ENCODE data around the gene IDI1.
A peak's percentile ranks its signal among the peaks of the same experiment; 100 is the strongest.
"Not testable (repeated sequence)": the region's sequence is repeated elsewhere in the genome, so short reads cannot be mapped to it uniquely, and the experiment has no call there.

IDI1 gene

DNA sequence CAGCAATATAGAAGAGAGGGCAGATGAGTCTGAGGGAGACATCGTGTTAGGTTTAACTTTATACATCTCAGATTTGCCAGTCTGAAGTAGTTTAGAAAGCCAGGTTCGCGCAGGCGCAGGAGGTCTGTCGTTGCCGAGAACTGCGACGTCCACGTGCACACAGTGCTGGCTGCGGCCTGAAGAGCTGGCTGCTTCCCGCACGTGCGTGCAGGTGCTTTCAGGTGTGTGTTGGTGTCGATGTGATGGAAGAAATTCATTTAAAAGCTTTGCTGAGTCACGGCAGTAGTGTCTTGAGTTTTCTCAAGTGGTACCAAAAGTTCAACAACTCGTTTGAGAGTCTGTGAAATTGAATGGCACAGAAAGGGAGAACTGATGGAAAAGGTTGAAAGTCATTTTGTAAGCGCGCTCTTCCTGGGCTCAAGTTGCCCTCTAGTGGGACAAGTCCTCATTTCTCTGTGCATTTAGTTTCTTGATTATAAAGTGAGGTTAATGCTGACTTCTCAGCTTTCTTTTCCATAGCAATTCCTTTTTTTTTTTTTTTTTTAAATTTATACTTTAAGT, 25.9 kb upstream of the IDI1 start:
- H3K9ac ChIP-seq (ENCODE audit: low read depth, low read length): no peak overlapping the region
- H3K36me3 ChIP-seq (ENCODE audit: insufficient read depth, low read length): peaks cover 7% of the 10 kb centered on the region
- H3K9me3 ChIP-seq (ENCODE audit: control insufficient read depth, insufficient read depth, low read length): no peaks in the 10 kb centered on the region
- peaks cover 4% of the 10 kb centered on the region for H3K4me1 ChIP-seq (ENCODE audit: insufficient read depth, low read length)

- H3K9ac ChIP-seq (ENCODE audit: low read depth, low read length): no peak overlapping the region
- H3K4me1 ChIP-seq (ENCODE audit: insufficient read depth, low read length): peaks cover 4% of the 10 kb centered on the region
- H3K36me3 ChIP-seq (ENCODE audit: insufficient read depth, low read length): peaks cover 7% of the 10 kb centered on the region
- H3K9me3 ChIP-seq (ENCODE audit: control insufficient read depth, insufficient read depth, low read length): no peaks in the 10 kb centered on the region
Observed at GRCh38 chr10:1074052-1074747, 25.3 kb upstream of the IDI1 start.

GRCh38 chr10:1070919-1071318, 22.0 kb upstream of the IDI1 start:
- Histone ChIP-seq H3K36me3 (ENCODE audit: insufficient read depth, low read length) (peaks cover 7% of the 10 kb centered on the region), H3K9ac (ENCODE audit: low read depth, low read length) (no peak overlapping the region), H3K4me1 (ENCODE audit: insufficient read depth, low read length) (peaks cover 4% of the 10 kb centered on the region), H3K9me3 (ENCODE audit: control insufficient read depth, insufficient read depth, low read length) (no peaks in the 10 kb centered on the region)

- no peak overlapping the region for H3K9ac ChIP-seq (ENCODE audit: low read depth, low read length)
- peaks cover 4% of the 10 kb centered on the region for H3K4me1 ChIP-seq (ENCODE audit: insufficient read depth, low read length)
- no peaks in the 10 kb centered on the region for H3K9me3 ChIP-seq (ENCODE audit: control insufficient read depth, insufficient read depth, low read length)
- H3K36me3 ChIP-seq (ENCODE audit: insufficient read depth, low read length): peaks cover 3% of the 10 kb centered on the region; the same call in 1 of the 2 replicates
Observed at GRCh38 chr10:1068380-1069361, 19.8 kb upstream of the IDI1 start.

DNA sequence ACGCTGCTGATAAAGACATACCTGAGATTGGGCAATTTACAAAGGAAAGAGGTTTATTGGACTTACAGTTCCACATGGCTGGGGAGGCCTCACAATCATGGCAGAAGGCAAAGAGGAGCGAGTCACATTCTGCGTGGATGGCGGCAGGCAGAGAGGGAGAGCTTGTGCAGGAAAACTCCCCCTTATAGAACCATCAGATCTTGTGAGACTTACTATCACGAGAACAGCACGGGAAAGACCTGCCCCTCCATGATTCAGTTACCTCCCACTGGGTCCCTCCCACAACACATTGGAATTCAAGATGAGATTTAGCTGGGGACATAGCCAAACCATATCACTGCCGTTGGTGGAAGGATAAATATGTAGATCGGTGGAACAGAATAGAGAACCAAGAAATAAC, 17.8 kb upstream of the IDI1 start:
- H3K4me1 ChIP-seq (ENCODE audit: insufficient read depth, low read length); H3K36me3 ChIP-seq (ENCODE audit: insufficient read depth, low read length); H3K9me3 ChIP-seq (ENCODE audit: control insufficient read depth, insufficient read depth, low read length); H3K9ac ChIP-seq (ENCODE audit: low read depth, low read length): not testable (repeated sequence)

GRCh38 chr10:1064964-1065247, 16.0 kb upstream of the IDI1 start:
- Histone ChIP-seq H3K9ac (ENCODE audit: low read depth, low read length) (no peak overlapping the region), H3K4me1 (ENCODE audit: insufficient read depth, low read length) (no peaks in the 10 kb centered on the region; the same call in 1 of the 2 replicates)

DNA sequence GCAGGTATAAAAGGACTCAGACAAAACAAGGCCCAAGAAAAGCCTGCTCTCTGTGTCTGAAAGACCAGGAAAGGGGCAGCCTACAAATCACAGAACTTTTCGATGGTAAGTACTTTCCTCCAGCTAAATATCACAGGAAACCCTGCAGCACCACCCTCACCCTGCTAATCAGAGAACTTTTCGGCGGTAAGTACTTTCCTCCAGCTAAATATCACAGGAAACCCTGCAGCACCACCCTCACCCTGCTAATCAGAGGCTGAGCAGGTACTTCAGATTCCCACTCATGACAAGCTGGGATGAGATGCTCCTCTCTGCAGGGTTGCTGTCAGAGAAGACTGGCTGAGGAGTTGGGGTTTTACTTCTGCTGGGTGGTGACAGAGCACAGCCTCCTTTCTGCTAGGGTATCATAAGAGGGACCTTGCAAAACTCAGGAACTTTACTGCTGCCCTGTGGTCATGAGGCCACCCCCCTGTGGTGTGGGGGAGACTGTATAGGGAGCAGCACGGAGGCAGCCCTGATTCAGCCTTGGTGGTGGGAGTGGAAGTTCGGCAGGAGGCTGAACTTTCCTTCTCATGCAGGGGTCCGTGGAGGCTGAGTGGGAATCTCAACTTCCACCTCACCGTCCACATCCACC, 14.4 kb upstream of the IDI1 start:
- Histone ChIP-seq H3K9ac (ENCODE audit: low read depth, low read length) (no peak overlapping the region), H3K4me1 (ENCODE audit: insufficient read depth, low read length) (peaks cover 2% of the 10 kb centered on the region; the same call in 1 of the 2 replicates), H3K9me3 (ENCODE audit: control insufficient read depth, insufficient read depth, low read length) (no peaks in the 10 kb centered on the region), H3K36me3 (ENCODE audit: insufficient read depth, low read length) (no peaks in the 10 kb centered on the region)

More at GRCh38 chr10:1064964-1065247, 16.0 kb upstream of the IDI1 start:
- Histone ChIP-seq H3K36me3 (ENCODE audit: insufficient read depth, low read length) (no peaks in the 10 kb centered on the region), H3K9me3 (ENCODE audit: control insufficient read depth, insufficient read depth, low read length) (no peaks in the 10 kb centered on the region)

GRCh38 chr10:1061930-1062774, 13.2 kb upstream of the IDI1 start:
- Histone ChIP-seq H3K9ac (ENCODE audit: low read depth, low read length) (no peak overlapping the region), H3K9me3 (ENCODE audit: control insufficient read depth, insufficient read depth, low read length) (no peaks in the 10 kb centered on the region), H3K36me3 (ENCODE audit: insufficient read depth, low read length) (no peaks in the 10 kb centered on the region), H3K4me1 (ENCODE audit: insufficient read depth, low read length) (peaks cover 9% of the 10 kb centered on the region)

GRCh38 chr10:1059902-1060301, 11.0 kb upstream of the IDI1 start:
- no peaks in the 10 kb centered on the region for H3K36me3 ChIP-seq (ENCODE audit: insufficient read depth, low read length)
- no peak overlapping the region for H3K9ac ChIP-seq (ENCODE audit: low read depth, low read length)
- H3K4me1 ChIP-seq (ENCODE audit: insufficient read depth, low read length): peaks cover 9% of the 10 kb centered on the region
- H3K9me3 ChIP-seq (ENCODE audit: control insufficient read depth, insufficient read depth, low read length): no peaks in the 10 kb centered on the region

GRCh38 chr10:1058017-1058416, 9.1 kb upstream of the IDI1 start:
- Histone ChIP-seq H3K4me1 (ENCODE audit: insufficient read depth, low read length) (peaks cover 9% of the 10 kb centered on the region), H3K9ac (ENCODE audit: low read depth, low read length) (0 out of 2 replicates have a peak overlapping the region, but pooled peaks have one; percentile 70), H3K9me3 (ENCODE audit: control insufficient read depth, insufficient read depth, low read length) (no peaks in the 10 kb centered on the region), H3K36me3 (ENCODE audit: insufficient read depth, low read length) (no peaks in the 10 kb centered on the region)

DNA sequence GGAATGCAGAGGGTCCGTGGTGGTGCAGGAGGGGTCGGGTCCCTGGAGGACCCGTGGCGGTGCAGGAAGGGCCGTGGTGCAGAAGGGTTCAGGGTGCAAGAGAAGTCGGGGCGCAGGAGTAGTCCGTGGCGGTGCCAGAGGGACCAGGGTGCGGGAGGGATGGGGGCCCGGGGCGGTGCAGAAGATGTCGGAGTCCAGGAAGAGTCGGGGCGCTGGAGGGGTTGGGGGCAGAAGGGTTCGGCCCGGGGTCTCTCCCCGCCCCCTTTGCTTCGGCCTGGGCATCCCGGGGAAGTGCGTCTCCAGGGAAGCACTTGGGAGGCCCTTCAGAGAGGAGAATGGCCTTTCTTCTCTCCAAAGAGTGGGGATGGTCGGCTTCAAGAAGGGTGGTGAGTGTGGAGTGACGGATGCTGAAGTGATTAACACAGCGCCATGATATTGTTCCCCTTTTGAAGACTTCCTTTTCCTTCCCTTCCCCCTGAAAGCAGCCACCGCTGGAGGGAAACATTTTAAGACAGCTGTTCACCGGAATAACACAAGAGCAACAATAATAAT, 8.3 kb upstream of the IDI1 start:
- peaks cover 9% of the 10 kb centered on the region for H3K4me1 ChIP-seq (ENCODE audit: insufficient read depth, low read length)
- H3K9me3 ChIP-seq (ENCODE audit: control insufficient read depth, insufficient read depth, low read length): no peaks in the 10 kb centered on the region
- H3K9ac ChIP-seq (ENCODE audit: low read depth, low read length): peak overlapping the region; percentile 70
- H3K36me3 ChIP-seq (ENCODE audit: insufficient read depth, low read length): no peaks in the 10 kb centered on the region

DNA sequence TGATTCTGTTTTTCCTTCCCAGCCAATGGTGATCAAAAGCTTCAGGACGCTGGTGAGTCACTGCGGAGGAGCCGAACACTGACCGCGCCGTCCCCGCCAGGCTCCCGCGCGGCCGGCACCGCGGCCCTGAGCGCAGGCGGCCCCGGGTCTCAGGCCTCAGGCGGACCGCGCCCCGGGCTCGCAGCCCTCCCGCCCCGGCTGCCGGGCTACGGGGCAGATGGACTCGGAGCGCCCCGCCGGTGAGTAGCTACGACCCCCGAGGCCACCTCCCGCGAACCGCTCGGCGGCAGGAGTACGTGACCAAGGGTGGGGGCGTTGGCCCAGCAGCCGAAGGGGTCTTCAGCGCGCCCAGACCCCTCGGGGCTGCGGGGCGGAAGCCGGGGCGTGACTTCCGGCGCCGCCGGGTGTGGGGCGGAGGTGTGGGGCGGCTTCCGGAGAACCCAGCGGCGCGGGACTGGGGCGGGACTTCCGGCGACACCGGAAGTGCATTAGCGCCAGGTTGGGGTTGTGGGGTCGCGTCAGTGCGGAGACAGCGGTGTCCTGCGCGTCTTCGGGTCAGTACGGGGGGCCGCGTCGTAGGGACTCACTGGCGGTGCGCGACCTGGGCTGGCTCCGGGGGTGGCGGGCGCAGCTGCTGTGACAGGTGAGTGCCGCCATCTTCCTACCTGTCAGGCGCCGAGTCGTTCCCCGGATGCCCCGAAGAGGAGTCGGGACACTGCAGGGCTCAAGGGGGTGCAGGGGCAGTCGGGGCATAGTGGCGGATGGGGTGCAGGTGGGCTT, 7.6 kb upstream of the IDI1 start, which contains the start of gene WDR37:
WDR37 (plus strand) TSS at position 60 of the 780 bp plus-strand sequence. CDS start 15,771 bp downstream, outside the sequence.
- Histone ChIP-seq H3K4me1 (ENCODE audit: insufficient read depth, low read length) (peaks cover 9% of the 10 kb centered on the region), H3K9ac (ENCODE audit: low read depth, low read length) (peak within 1 kb of the TSS; percentile 70), H3K36me3 (ENCODE audit: insufficient read depth, low read length) (no peaks in the 10 kb centered on the region), H3K9me3 (ENCODE audit: control insufficient read depth, insufficient read depth, low read length) (no peaks in the 10 kb centered on the region)

GRCh38 chr10:1054684-1055083, 5.8 kb upstream of the IDI1 start:
- Histone ChIP-seq H3K36me3 (ENCODE audit: insufficient read depth, low read length) (no peaks in the 10 kb centered on the region), H3K4me1 (ENCODE audit: insufficient read depth, low read length) (peaks cover 9% of the 10 kb centered on the region), H3K9ac (ENCODE audit: low read depth, low read length) (peak overlapping the region; percentile 70; the same call in 1 of the 2 replicates), H3K9me3 (ENCODE audit: control insufficient read depth, insufficient read depth, low read length) (no peaks in the 10 kb centered on the region)

Measured in ES-I3 (cell line).